GM23338 (cell line): ENCODE measurements around the gene VIPR1.

Source experiments
- CREB1 ChIP-seq: fragments of 250-450 bp; sonication (Bioruptor Pico); IDR thresholded peaks from 2 replicates; pipeline ENCODE4 v1.5.0; 2020; ENCODE audit warnings: low read depth, mild to moderate bottlenecking, moderate library complexity
- EZH2 ChIP-seq: fragments of 200-600 bp; sonication (generic); IDR thresholded peaks from one replicate; pipeline ENCODE4 v1.8.0; 2017; ENCODE audit warnings: antibody characterized with exemption, mild to moderate bottlenecking, low read depth; ENCODE audit not compliant: unreplicated experiment
- EZH2phosphoT487 ChIP-seq: fragments of 200-600 bp; sonication (generic); IDR thresholded peaks from one replicate; pipeline ENCODE4 v1.8.1; 2018; ENCODE audit warnings: antibody characterized with exemption; ENCODE audit not compliant: unreplicated experiment
- JUNB ChIP-seq: IDR thresholded peaks from one replicate; pipeline ENCODE4 v1.6.1; 2016; ENCODE audit warnings: antibody characterized with exemption; ENCODE audit not compliant: unreplicated experiment
- POLR2AphosphoS5 ChIP-seq: IDR thresholded peaks from 2 replicates; pipeline ENCODE4 v1.6.1; 2016; ENCODE audit warnings: antibody characterized with exemption, low read depth
- STAT1 ChIP-seq: IDR thresholded peaks from one replicate; pipeline ENCODE4 v1.6.1; 2016; ENCODE audit warnings: antibody characterized with exemption; ENCODE audit not compliant: unreplicated experiment
- TF ChIP-seq, protein P1 (sequence below), 2 experiments: fragments of 200-600 bp in 1 of 2; sonication (generic) in 1 of 2; conservative IDR thresholded peaks; 2 replicates each; pipeline versions ENCODE4 v1.5.1 to v1.6.1; 2016 to 2017; ENCODE audit warnings: antibody characterized with exemption in 2 of 2, low read depth in 2 of 2, mild to moderate bottlenecking in 2 of 2, moderate library complexity in 1 of 2
- TF ChIP-seq, protein P2 (sequence below): IDR thresholded peaks from 2 replicates; pipeline ENCODE4 v1.6.1; 2016; ENCODE audit warnings: antibody characterized with exemption
- TF ChIP-seq, protein P3 (sequence below): IDR thresholded peaks from one replicate; pipeline ENCODE4 v1.6.1; 2018; ENCODE audit warnings: antibody characterized with exemption; ENCODE audit not compliant: unreplicated experiment

DNA sequence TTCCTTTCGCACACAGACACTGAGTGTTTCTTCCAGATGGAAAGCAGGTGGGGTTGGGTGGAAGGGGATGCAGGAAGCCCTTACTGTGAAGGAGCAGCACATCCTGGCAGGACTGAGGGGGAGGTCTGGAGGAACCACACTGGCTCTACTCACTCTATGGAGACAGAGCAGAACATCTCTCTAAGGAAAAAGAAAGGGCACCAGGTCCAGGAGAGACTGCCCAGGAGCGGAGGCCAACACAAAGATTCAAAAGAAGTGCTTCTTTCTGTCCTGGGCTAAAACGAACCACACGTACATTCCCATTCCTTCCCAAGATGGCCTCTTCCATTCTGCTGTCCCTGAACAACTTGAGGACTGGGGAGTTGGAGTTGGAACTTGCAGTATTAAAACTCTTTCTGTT is 13.8 kb upstream of the VIPR1 start:
- TF ChIP-seq EZH2phosphoT487 (no peak), EZH2 (no peak), CREB1 (CRISPR knock-in tag) (no peak), JUNB (no peak), STAT1 (no peak), POLR2AphosphoS5 (no peak)
- TF ChIP-seq, protein P1, sequence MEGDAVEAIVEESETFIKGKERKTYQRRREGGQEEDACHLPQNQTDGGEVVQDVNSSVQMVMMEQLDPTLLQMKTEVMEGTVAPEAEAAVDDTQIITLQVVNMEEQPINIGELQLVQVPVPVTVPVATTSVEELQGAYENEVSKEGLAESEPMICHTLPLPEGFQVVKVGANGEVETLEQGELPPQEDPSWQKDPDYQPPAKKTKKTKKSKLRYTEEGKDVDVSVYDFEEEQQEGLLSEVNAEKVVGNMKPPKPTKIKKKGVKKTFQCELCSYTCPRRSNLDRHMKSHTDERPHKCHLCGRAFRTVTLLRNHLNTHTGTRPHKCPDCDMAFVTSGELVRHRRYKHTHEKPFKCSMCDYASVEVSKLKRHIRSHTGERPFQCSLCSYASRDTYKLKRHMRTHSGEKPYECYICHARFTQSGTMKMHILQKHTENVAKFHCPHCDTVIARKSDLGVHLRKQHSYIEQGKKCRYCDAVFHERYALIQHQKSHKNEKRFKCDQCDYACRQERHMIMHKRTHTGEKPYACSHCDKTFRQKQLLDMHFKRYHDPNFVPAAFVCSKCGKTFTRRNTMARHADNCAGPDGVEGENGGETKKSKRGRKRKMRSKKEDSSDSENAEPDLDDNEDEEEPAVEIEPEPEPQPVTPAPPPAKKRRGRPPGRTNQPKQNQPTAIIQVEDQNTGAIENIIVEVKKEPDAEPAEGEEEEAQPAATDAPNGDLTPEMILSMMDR (conservative IDR thresholded peaks at IDR 0.05; ENCODE audit: low read depth in 2 of 2) = no peak
- TF ChIP-seq, protein P2, sequence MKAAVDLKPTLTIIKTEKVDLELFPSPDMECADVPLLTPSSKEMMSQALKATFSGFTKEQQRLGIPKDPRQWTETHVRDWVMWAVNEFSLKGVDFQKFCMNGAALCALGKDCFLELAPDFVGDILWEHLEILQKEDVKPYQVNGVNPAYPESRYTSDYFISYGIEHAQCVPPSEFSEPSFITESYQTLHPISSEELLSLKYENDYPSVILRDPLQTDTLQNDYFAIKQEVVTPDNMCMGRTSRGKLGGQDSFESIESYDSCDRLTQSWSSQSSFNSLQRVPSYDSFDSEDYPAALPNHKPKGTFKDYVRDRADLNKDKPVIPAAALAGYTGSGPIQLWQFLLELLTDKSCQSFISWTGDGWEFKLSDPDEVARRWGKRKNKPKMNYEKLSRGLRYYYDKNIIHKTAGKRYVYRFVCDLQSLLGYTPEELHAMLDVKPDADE = no peak
- TF ChIP-seq, protein P3, sequence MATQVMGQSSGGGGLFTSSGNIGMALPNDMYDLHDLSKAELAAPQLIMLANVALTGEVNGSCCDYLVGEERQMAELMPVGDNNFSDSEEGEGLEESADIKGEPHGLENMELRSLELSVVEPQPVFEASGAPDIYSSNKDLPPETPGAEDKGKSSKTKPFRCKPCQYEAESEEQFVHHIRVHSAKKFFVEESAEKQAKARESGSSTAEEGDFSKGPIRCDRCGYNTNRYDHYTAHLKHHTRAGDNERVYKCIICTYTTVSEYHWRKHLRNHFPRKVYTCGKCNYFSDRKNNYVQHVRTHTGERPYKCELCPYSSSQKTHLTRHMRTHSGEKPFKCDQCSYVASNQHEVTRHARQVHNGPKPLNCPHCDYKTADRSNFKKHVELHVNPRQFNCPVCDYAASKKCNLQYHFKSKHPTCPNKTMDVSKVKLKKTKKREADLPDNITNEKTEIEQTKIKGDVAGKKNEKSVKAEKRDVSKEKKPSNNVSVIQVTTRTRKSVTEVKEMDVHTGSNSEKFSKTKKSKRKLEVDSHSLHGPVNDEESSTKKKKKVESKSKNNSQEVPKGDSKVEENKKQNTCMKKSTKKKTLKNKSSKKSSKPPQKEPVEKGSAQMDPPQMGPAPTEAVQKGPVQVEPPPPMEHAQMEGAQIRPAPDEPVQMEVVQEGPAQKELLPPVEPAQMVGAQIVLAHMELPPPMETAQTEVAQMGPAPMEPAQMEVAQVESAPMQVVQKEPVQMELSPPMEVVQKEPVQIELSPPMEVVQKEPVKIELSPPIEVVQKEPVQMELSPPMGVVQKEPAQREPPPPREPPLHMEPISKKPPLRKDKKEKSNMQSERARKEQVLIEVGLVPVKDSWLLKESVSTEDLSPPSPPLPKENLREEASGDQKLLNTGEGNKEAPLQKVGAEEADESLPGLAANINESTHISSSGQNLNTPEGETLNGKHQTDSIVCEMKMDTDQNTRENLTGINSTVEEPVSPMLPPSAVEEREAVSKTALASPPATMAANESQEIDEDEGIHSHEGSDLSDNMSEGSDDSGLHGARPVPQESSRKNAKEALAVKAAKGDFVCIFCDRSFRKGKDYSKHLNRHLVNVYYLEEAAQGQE = no peak
